Glutamatergic neuron (in vitro differentiated cells): ENCODE results near the gene NFIC. TPM values are rescaled to one million over a fixed set of nuclear protein-coding genes. Genes with fewer than 3 reads are reported as not detected.

Source experiments
- DNase-seq: peaks from one replicate; pipeline ENCODE4 v3.0.0; 2022
- H3K27ac Mint-ChIP-seq: one replicate; pipeline ENCODE4 v1.8.0; 2020; ENCODE audit warnings: mild to moderate bottlenecking, mixed read lengths, inconsistent platforms; ENCODE audit not compliant: unreplicated experiment
- H3K27me3 Mint-ChIP-seq: one replicate; pipeline ENCODE4 v1.8.0; 2020; ENCODE audit warnings: mild to moderate bottlenecking, moderate library complexity, mixed read lengths, inconsistent platforms; ENCODE audit not compliant: unreplicated experiment
- H3K36me3 Mint-ChIP-seq: one replicate; pipeline ENCODE4 v1.8.0; 2020; ENCODE audit warnings: mild to moderate bottlenecking, mixed read lengths, inconsistent platforms; ENCODE audit not compliant: unreplicated experiment
- H3K4me1 Mint-ChIP-seq: one replicate; pipeline ENCODE4 v1.8.0; 2020; ENCODE audit warnings: mild to moderate bottlenecking, low read depth, mixed read lengths, inconsistent platforms; ENCODE audit not compliant: unreplicated experiment
- H3K4me3 Mint-ChIP-seq: one replicate; pipeline ENCODE4 v1.8.0; 2020; ENCODE audit warnings: mild to moderate bottlenecking, mixed read lengths, inconsistent platforms; ENCODE audit not compliant: unreplicated experiment
- H3K9me3 Mint-ChIP-seq: one replicate; pipeline ENCODE4 v1.8.0; 2020; ENCODE audit warnings: mild to moderate bottlenecking, moderate library complexity, mixed read lengths, inconsistent platforms; ENCODE audit not compliant: unreplicated experiment
- total RNA-seq: library from RNA; stranded (reverse); fragmentation: NEBNext Ultra II Directional; extraction: Animal tissue kit (Norgen Biotek cat#: 25700); gene quantifications from one replicate; pipeline ENCODE4 v1.2.1, GENCODE V29; 2021; ENCODE audit not compliant: unreplicated experiment
- TF ChIP-seq, protein P1 (sequence below): fragments of 200-600 bp; sonication (generic); IDR thresholded peaks from one replicate; pipeline ENCODE4 v1.5.0; 2021; ENCODE audit not compliant: partially characterized antibody, unreplicated experiment

NFIC gene
- total RNA-seq, 1 donor from 2014 or later = 2.0 TPM

GRCh38 chr19:3440082-3440481, 73.7 kb downstream of the NFIC start:
- Mint-ChIP-seq H3K27ac (no peak overlapping the region), H3K36me3 (no peaks in the 10 kb centered on the region), H3K9me3 (peaks cover 2% of the 10 kb centered on the region), H3K4me1 (peaks cover 9% of the 10 kb centered on the region), H3K4me3 (no peak overlapping the region), H3K27me3 (peaks cover 1% of the 10 kb centered on the region)
- peak; percentile 56 for DNase-seq
- TF ChIP-seq, protein P1, sequence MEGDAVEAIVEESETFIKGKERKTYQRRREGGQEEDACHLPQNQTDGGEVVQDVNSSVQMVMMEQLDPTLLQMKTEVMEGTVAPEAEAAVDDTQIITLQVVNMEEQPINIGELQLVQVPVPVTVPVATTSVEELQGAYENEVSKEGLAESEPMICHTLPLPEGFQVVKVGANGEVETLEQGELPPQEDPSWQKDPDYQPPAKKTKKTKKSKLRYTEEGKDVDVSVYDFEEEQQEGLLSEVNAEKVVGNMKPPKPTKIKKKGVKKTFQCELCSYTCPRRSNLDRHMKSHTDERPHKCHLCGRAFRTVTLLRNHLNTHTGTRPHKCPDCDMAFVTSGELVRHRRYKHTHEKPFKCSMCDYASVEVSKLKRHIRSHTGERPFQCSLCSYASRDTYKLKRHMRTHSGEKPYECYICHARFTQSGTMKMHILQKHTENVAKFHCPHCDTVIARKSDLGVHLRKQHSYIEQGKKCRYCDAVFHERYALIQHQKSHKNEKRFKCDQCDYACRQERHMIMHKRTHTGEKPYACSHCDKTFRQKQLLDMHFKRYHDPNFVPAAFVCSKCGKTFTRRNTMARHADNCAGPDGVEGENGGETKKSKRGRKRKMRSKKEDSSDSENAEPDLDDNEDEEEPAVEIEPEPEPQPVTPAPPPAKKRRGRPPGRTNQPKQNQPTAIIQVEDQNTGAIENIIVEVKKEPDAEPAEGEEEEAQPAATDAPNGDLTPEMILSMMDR = no peak

DNA sequence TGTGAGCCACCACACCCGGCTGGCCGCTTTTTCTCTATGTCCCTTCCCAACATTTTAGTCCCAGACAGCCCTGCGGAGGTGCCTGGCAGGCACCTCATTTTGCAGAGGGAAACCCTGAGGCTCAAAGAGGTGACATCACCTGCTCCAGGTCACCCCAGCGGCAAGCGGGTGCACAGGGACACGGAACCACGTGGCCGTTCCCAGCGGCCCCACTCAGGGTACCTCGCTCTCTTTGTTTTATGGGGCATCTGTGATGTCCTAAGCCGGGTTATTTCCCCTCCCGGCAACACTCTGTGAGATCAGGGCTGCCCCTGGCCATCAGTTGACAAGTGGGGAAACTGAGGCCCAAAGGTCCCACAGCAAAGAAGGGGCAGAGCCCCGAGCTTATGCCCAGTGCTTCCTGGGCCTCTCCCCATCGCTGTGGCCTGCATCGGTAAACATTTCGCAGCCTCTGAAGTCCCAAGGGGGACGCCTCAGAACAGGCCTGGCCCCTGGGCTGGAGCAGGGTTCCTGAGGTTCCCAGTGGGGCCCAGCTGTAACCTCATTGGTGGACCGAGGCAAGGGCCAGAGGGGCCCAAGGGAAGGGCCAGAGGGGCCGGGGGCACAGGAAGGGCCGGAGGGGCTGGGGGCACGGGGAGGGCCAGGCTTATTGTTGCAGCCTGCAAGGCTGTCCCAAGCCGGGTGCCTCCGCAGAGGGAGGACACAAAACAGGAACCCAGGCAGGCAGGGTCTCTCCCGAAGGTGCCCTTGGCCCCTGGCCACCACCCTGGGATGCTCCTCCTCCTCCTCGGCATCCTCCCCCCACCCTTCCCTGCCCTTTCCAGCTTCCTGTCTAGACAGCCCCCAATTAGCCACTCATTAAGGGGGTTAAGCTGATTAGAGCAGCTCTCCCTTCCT, 75.0 kb downstream of the NFIC start:
- Mint-ChIP-seq H3K4me1 (peaks cover 9% of the 10 kb centered on the region), H3K36me3 (no peaks in the 10 kb centered on the region), H3K9me3 (peaks cover 2% of the 10 kb centered on the region), H3K27ac (no peak overlapping the region), H3K4me3 (no peak overlapping the region), H3K27me3 (peaks cover 1% of the 10 kb centered on the region)
- TF ChIP-seq, protein P1 = no peak
- no peak for DNase-seq

- no peak overlapping the region for H3K27ac Mint-ChIP-seq
- TF ChIP-seq, protein P1 = no peak
- H3K9me3 Mint-ChIP-seq = peaks cover 2% of the 10 kb centered on the region
- DNase-seq = no peak
- H3K4me1 Mint-ChIP-seq = peaks cover 9% of the 10 kb centered on the region
- peaks cover 1% of the 10 kb centered on the region for H3K27me3 Mint-ChIP-seq
- H3K4me3 Mint-ChIP-seq = no peak overlapping the region
- H3K36me3 Mint-ChIP-seq = no peaks in the 10 kb centered on the region
Observed at GRCh38 chr19:3441986-3442329, 75.6 kb downstream of the NFIC start.

GRCh38 chr19:3442487-3443071, 76.2 kb downstream of the NFIC start:
- peaks cover 1% of the 10 kb centered on the region for H3K27me3 Mint-ChIP-seq
- no peak overlapping the region for H3K27ac Mint-ChIP-seq

More at GRCh38 chr19:3442487-3443071, 76.2 kb downstream of the NFIC start:
- TF ChIP-seq, protein P1 = no peak
- Mint-ChIP-seq H3K9me3 (peaks cover 2% of the 10 kb centered on the region), H3K36me3 (no peaks in the 10 kb centered on the region), H3K4me1 (peaks cover 9% of the 10 kb centered on the region), H3K4me3 (no peak overlapping the region)
- no peak for DNase-seq
